Calu3 (cell line): ENCODE results near the gene MRPL53. TPM values are rescaled to one million over a fixed set of nuclear protein-coding genes. Genes with fewer than 3 reads are reported as not detected.

Experiments used
- BruUV-seq: library from RNA; stranded (reverse); fragments of 400-500 nt; replicated peaks from 2 replicates; lab custom pipeline; 2021; lab: Mats Ljungman, UMichigan
- CTCF ChIA-PET: fragments of 300-600 bp; sonication (Branson Sonifier 250); formaldehyde crosslinking; loops from one replicate; lab custom pipeline; 2022; ENCODE audit warnings: antibody characterized with exemption; lab: Charles Lee
- DNase-seq: peaks from one replicate; pipeline ENCODE4 v3.0.0; 2022
- H3K27ac Mint-ChIP-seq: one replicate; pipeline ENCODE4 v1.8.0; 2022; ENCODE audit warnings: mixed read lengths; ENCODE audit not compliant: unreplicated experiment
- H3K27me3 Mint-ChIP-seq: one replicate; pipeline ENCODE4 v1.8.0; 2022; ENCODE audit warnings: mixed read lengths; ENCODE audit not compliant: unreplicated experiment
- H3K36me3 Mint-ChIP-seq: one replicate; pipeline ENCODE4 v1.8.0; 2022; ENCODE audit warnings: mild to moderate bottlenecking, moderate library complexity, mixed read lengths; ENCODE audit not compliant: insufficient read depth, unreplicated experiment
- H3K4me1 Mint-ChIP-seq: one replicate; pipeline ENCODE4 v1.8.0; 2022; ENCODE audit warnings: mild to moderate bottlenecking, low read depth, mixed read lengths; ENCODE audit not compliant: unreplicated experiment
- H3K4me3 Mint-ChIP-seq: one replicate; pipeline ENCODE4 v1.8.0; 2022; ENCODE audit warnings: mild to moderate bottlenecking, low read depth, moderate library complexity, mixed read lengths; ENCODE audit not compliant: unreplicated experiment
- H3K9me3 Mint-ChIP-seq: one replicate; pipeline ENCODE4 v1.8.0; 2022; ENCODE audit warnings: low read depth, mixed read lengths; ENCODE audit not compliant: unreplicated experiment
- intact Hi-C: fragments of 100-400 bp; cut with micrococcal nuclease; formaldehyde crosslinking; loops from one replicate; pipeline ENCODE4 v1.10.0; 2022; ENCODE audit not compliant: unreplicated experiment
- total RNA-seq: library from RNA; stranded (reverse); gene quantifications from 2 replicates; pipeline ENCODE4 v1.2.3, GENCODE V29; 2022
- TF ChIP-seq, protein P1 (sequence below): fragments of 200-600 bp; IDR thresholded peaks from one replicate; pipeline ENCODE4 v1.8.0; 2022; ENCODE audit warnings: antibody characterized with exemption; ENCODE audit not compliant: unreplicated experiment

MRPL53 gene
- total RNA-seq, 1 experiment from 2014 or later = 83.7 TPM

DNA sequence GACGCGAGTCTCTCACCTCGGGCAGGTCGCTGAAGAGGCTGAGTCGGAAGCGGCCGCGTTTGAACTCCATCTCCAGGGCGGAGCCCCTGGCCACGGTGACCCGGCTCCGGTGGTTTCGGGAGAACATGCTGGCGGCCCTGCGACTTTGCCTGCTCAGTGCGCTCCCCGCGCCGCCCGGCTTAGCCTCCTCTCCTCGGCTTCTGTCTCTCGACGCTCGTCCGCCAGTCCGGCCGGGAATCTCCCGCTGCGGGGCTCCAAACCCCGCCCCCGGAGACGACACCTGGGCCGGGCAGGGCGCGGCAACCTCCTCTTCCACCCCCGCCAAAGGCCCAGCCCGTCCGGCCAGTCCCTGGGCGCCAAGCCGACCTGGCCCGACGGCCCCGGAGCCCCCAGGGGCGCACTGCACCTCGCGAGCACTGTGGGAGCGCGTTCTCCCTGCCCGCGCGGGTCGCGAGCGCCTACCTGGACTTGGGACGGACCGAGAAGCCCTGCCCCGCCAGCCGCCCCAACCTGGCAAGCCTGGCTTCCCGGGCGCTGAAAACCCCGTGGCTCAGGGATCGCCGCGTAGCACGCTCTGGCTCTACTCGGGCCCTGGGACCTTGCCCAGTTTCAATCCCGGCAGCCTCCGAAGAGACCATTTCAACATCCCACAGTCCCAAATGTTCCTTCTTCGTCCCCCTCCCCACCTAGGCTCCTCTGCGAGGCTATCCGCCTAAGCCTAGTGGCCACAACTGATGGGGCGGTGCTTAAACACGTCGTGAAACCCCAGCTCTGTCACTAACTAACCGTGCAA, 30.6 kb downstream of the MRPL53 start, which contains the start of gene RTKN:
RTKN (minus strand) TSS at position 248 of the 793 bp plus-strand sequence; CDS start at position 127, 121 bp downstream.
- peak within 1 kb of the TSS; percentile 97 for H3K4me3 Mint-ChIP-seq
- intact Hi-C loops = loop anchor here (1.0 to 2.0 kb wide), 2 partner anchors 13 to 41 kb away; partner anchors contain the start of genes INO80B and TTC31
- BruUV-seq = TSS peak; percentile 65
- no peaks in the 10 kb centered on the region for H3K9me3 Mint-ChIP-seq
- TF ChIP-seq, protein P1, sequence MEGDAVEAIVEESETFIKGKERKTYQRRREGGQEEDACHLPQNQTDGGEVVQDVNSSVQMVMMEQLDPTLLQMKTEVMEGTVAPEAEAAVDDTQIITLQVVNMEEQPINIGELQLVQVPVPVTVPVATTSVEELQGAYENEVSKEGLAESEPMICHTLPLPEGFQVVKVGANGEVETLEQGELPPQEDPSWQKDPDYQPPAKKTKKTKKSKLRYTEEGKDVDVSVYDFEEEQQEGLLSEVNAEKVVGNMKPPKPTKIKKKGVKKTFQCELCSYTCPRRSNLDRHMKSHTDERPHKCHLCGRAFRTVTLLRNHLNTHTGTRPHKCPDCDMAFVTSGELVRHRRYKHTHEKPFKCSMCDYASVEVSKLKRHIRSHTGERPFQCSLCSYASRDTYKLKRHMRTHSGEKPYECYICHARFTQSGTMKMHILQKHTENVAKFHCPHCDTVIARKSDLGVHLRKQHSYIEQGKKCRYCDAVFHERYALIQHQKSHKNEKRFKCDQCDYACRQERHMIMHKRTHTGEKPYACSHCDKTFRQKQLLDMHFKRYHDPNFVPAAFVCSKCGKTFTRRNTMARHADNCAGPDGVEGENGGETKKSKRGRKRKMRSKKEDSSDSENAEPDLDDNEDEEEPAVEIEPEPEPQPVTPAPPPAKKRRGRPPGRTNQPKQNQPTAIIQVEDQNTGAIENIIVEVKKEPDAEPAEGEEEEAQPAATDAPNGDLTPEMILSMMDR = no peak
- peak; percentile 89 for DNase-seq
- peaks cover 47% of the 10 kb centered on the region for H3K4me1 Mint-ChIP-seq
- H3K36me3 Mint-ChIP-seq = peaks cover 38% of the 10 kb centered on the region
- H3K27me3 Mint-ChIP-seq = peaks cover 12% of the 10 kb centered on the region
- CTCF ChIA-PET = interaction anchor here (0.9 to 1.1 kb wide), 5 partner anchors 13 to 42 kb away, joined by 3 to 8 read pairs (median 5); partner anchors contain the start of genes C2orf81, INO80B, WBP1 and WDR54
- peak within 1 kb of the TSS; percentile 100 for H3K27ac Mint-ChIP-seq

DNA sequence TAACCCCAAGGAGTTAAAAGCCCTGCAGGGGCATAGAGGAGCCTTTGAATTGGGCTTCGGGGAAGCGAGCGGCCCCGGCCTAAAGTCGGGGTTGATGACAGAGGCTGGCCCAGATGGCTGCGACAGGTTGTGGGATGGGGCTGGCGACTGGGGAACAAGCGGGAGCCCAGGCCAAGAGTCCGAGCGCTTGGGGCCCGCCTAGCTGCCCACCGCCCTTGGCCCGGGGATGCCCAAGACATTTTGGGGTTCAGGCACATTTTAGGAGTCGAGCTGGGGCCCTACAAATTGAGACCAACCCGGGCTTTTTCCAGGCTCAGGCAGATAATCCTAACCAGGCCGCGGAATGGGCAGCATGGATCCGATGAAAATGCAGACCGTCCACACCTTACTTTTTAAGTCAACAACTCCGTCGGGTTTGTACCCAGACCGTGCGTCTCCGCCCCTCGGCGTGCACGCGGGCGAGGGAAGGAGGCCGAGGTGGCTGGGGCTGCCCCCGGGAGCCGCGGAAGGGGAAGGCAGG, 31.2 kb downstream of the MRPL53 start:
- Mint-ChIP-seq H3K4me3 (peak overlapping the region; percentile 97), H3K36me3 (peaks cover 38% of the 10 kb centered on the region), H3K27ac (peak overlapping the region; percentile 100), H3K4me1 (peaks cover 47% of the 10 kb centered on the region), H3K9me3 (no peaks in the 10 kb centered on the region), H3K27me3 (peaks cover 12% of the 10 kb centered on the region)
- BruUV-seq = no TSS peak
- TF ChIP-seq, protein P1 = no peak
- CTCF ChIA-PET = no interaction called here
- no peak for DNase-seq
- intact Hi-C loops = loop anchor here (1.0 to 2.0 kb wide), 2 partner anchors 14 to 42 kb away; partner anchors contain the start of genes INO80B and TTC31

DNA sequence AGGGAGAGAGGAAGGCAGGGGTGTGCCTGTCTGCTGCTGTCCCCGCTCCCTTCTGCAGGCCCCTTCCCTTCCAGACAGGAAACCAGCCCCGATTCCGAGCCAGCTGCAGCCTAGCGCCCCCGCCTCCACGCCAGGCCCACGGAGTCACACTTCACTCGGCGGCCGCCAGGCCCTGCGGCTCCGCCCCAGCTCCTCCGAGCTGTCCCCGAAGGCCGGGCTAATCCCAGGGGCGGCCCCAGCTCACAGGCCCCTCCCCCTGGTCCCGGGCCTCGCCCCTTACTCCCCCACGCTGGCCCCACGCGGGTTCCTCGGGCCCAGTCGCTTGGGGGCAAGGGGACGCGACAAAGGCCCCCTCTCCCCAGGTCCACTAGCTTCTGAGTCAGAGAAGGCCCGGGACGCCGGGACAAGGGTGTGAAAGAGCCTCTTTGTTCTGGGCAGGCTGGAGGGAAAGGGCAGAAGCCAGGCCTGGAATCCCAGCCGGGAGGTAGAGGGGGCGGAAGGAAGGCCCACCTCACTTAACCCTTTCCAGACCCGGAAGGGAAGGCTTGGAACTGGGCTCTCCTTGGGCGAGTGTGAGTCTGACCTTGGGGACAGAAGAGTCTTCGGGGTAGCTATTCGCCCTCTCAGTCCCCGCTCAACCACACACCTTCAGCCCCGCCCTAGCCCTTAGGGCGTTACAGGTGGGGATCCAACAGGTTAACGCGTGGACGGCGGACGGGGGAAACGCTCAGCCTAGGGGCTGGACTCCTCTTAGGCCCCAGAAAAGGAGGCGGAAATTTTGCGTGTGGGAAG, 31.9 kb downstream of the MRPL53 start:
- Mint-ChIP-seq H3K4me1 (peaks cover 47% of the 10 kb centered on the region), H3K27ac (peak overlapping the region; percentile 100), H3K4me3 (peak overlapping the region; percentile 97), H3K36me3 (peaks cover 38% of the 10 kb centered on the region), H3K27me3 (peaks cover 10% of the 10 kb centered on the region), H3K9me3 (no peaks in the 10 kb centered on the region)
- intact Hi-C loops = loop anchor here (1.0 to 2.0 kb wide), 2 partner anchors 14 to 43 kb away; partner anchors contain the start of genes INO80B and TTC31
- TF ChIP-seq, protein P1 = no peak
- TSS peak; percentile 43 for BruUV-seq
- DNase-seq = peak; percentile 92
- CTCF ChIA-PET = interaction anchor here (0.9 to 1.3 kb wide), 3 partner anchors 19 to 42 kb away, joined by 4 to 5 read pairs (median 4); partner anchors contain the start of genes C2orf81, CCDC142, MOGS and TTC31
